ENCODE data around the gene LRPAP1.

The LRPAP1 gene

DNA sequence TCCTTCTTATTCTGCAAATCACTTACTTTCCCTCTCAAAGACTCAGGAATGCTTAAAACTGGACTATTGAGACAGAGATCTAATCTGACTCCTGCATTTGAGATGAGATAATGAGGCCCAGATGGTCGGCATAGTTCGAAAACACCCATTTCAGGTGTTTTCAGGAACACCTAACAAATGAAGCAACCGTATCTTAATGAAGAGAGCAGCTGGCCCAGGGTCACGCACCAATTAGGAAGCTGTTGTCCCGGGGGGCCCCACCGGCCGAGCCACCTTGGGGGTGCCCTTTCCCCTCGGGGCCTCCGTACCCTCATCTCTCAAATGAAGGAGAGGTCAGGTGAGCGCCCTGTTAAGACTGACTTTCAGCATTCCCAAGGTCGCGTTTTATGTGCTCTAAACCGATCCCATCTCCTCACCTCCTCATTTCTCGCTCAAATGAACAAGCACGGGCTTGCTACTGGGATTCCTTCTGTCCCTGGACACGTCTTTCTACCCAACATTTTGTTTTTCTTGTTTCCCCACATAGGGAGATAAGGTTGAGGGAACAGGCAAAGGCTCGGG is 824 bp downstream of the LRPAP1 start:
- no peak for DNase-seq

DNA sequence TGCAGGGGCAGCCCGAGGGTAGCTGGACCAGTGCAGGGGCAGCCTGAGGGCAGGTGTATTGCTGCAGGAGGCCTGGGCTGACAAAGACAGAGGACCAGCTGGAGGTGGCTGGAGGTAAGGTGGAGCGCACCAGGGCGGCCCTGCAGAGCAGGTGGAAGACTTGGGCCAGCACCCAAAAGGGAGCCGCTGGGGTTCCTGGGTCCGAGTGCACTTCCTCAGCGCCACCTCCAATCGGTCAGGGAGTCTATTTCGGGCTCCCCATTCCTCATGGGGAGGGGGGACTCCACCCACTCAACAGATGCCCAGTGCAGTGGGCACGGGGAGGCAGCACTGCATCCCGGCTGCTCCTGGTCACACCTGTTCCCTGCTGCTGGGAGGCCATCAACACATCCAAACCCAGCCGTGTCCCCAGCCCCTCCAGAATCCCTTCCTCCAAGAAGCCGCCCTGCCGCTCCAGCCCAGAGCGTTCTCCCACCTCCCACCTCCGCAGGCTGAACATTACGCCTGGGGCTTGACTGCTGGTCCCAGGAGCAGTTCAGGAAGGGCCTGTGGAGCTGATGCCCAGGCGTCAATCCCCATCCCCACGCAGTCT is 1.5 kb downstream of the LRPAP1 start:
- no peak for DNase-seq

GRCh38 chr4:3530051-3530450 is 2.2 kb downstream of the LRPAP1 start:
- no peak for DNase-seq

GRCh38 chr4:3529363-3529762 is 2.9 kb downstream of the LRPAP1 start:
- DNase-seq = no peak

DNA sequence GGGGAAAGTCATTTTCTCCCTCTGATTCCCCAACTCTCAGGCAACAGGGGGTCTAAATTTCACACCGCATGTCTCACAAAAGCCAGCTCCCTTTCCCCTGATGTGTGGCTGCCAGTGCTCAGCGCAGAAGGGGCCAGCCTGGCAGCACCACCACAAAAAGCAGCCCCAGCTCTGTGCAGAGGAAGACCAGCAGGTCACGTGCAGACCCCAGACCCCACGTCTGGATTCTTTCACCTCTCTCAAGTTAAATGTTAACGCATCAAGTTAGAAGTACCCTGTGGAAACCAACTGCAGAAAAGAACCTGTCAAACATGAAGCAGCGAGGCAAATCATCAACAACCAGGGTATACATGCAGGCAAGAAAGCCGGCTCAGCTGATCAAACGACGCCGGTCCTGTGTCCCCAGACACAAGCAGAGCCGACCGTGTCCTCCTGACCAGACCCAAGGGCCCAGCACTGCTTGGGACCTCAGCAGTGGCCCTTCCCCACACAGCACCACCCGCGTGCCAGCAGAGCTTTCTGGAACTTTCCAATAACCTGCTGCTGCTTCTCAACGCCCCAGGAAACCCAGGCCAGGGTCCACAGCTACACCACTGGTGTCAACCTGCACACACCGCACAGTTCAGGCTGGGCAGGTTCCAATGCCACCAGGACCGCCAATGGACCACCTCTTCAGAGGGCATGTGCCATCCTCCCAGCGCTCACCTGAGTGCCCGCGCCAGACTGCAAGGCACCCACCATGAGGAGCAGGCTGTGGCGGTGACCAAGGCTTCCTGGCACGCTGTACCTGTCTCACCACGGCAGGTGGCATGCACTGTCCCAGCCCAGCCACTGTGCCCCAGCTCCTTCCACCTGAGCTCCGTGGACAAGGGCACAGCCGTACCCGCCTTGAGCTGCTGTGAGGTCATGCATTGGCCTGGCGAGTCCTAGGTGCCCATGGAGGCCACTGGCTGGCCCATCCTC is 4.0 kb downstream of the LRPAP1 start:
- no peak for DNase-seq

DNA sequence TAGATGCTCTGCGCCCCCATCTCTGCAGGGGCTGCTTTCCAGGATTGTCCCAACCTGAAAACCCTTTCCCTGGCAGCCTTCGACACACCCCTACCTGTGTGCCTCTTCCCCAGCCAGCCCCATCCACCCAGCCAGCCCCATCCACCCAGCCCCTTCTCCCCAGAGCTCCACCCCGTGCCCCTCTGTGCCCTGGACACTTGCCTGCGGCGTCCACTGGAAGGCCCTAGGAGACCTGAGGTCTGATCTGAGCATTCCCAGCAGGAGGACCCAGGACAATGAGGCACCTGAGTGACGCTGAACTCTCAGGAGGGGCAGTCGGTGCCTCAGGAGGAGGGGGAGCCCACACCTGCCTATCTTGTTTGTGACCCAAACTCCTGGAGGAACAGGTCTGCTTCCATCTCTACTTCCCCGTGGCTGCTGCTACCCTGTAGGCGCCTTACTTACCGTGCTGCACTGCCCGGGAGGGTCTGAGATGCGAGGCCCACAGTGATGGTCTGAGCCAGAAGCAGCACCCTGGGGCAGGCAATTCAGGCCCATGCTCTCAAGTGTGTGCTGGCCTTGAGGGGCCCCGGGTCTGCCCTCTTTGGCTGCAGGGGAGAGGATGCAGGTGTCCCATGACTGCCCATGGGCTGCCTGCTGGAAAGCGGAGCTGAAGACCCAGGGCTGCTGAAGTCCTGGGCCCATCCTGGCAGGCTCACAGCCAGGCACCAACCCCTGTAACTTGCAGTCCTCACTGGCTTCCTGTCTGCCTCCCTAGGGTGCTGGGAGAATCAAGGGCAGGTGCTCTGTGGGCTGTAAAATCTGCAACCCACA is 4.9 kb downstream of the LRPAP1 start:
- no peak for DNase-seq

- no peak for DNase-seq
Measured at GRCh38 chr4:3526456-3526855, 5.8 kb downstream of the LRPAP1 start.

DNA sequence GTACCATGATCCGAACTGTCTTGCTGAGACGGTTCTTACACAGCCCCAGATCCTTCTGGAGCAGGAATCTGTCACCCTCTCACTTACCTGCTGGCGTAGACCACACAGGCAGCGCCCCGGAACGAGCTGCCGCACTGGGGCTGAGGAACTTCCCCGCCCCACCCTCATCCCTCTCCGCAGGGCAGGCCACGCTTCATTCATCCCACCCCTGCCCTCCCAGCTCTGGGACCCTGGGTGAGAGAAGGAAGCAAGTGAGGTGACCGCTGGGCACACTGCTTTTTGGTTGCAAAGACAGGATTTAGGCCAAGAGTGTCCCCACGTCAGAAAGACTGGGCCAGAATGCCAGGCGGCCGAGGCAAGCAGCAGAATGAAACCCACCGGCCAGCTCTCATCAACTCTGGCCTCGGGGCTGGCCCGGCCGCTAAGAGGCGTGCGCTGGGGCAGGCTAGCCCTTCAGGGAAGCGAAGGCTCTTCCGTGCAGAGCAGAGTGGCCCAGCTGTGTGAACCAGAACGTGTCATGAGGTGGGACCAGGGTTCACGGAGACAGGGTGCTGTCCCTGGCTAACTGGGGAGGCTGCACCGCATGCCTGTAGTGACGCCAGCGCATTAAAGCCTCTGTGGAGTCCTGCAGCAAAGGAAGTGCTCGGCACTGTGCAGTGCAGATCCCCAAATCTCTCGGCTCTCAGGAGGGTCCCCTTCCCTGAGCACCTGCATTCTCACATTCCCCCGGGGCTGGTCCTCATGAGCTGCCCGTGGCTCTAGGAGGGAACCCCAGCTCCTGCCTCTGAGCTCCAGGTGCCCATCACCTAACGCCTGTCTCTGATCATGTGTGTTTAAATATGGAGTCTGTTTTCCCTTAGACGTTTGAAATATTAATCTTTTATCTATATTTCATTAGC is 6.4 kb downstream of the LRPAP1 start:
- no peak for DNase-seq

- DNase-seq = no peak
Measured at GRCh38 chr4:3524920-3525319, 7.3 kb downstream of the LRPAP1 start.

DNA sequence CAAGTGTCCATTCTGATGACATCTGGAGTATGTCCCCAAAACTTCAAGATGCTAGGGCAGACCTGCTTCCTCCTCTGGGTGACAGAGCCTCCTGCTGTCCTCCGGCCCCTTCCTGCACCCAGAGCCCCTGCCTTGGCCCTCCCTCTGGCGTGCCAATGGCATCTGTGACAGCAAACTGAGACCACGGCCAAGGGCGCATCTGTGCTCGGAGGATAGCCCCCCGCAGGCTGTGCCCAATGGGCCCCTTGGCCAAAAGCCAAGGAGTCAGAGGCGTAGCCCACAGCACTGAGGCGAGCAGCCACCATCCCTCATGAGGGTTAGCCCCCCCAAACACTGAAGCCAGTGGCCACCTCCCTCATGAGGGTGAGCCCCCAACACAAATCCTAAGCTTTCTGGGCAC is 7.9 kb downstream of the LRPAP1 start:
- DNase-seq = no peak

- DNase-seq = no peak
Measured at GRCh38 chr4:3523628-3524221, 8.5 kb downstream of the LRPAP1 start.

GRCh38 chr4:3523146-3523627 is 9.0 kb downstream of the LRPAP1 start:
- no peak for DNase-seq

DNA sequence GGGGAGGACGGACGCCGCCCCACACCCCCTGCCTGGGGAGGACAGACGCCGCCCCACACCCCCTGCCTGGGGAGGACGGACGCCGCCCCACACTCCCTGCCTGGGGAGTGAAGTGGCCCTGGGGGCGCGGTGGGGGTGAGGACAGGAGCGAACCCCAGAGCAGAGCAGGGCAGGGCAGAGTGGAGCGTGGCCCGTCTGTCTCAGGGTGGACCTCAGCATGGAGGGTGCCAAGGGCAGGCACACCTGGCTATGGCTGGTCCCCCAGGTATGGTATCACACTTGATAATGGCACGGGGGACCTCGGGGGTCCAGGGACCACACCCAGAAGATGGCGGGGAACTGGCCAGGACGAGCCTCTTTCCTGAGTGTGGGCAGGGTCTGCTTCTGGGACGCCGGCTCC is 9.6 kb downstream of the LRPAP1 start:
- DNase-seq = no peak

- no peak for DNase-seq
Measured at GRCh38 chr4:3522326-3522640, 9.9 kb downstream of the LRPAP1 start.

- DNase-seq = no peak
Measured at GRCh38 chr4:3521621-3522325, 10.4 kb downstream of the LRPAP1 start.

- no peak for DNase-seq
Measured at GRCh38 chr4:3520796-3521600, 11.2 kb downstream of the LRPAP1 start.

GRCh38 chr4:3520276-3520675 is 11.9 kb downstream of the LRPAP1 start:
- no peak for DNase-seq

DNA sequence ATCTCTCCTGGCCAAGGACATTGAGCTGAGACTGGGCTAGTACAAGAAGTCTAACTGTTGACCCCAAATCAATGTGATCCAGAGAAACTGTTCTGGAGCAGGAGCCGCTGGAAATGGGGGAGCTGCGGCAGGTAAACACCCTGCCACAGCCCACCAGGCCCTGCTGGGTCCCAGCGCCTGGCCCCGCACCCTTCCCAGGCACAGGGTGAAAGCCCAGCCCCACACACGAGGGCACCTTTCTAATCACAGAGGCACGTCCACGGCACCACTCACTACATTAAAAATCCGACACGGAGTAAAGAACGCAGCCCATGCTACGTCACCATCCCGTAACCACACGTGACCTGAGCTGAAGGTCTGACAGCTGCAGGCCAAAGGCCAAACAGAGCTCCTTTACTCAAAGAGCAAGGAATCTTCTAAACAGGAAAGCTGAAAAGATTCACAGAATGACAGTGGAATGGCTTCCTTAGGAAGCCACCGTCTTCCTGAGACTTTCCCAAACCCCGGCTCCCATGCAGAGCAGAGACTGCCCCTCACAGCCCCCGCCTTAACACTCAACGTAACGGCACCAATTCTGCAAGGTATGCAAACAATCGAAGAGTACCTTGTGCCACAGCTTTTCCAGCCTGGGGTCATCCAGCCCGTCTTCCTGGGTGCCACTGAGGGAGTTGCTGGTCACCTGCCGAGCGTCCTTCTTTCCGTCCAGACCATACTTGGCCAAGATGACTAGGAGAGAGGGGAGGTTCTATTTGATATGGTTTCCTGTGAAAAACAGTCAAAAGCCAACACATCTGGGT is 12.6 kb downstream of the LRPAP1 start:
- DNase-seq = peak; percentile 9

DNA sequence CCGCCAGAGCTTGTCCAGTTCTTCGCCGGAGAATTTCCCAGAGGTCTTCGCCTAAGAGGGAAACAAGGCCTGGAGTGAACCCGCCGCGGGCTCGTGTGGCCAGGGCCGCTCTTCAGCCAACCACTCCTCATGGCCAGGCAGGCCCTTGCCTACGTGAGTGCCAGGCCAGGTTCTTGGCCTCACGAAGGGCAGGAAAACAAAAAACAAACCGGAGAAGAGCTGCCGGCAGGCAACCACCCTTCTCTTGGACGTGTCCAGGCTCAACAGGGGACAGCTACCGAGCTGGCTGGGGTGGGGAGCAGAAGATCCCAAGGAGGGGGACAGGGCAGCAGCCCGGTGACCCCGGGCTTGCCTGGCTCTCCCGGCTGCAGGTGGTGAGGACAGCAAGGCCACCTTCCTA is 13.3 kb downstream of the LRPAP1 start:
- peak; percentile 4 for DNase-seq
